ENCODE measurements around the gene DGUOK.

Gene DGUOK

GRCh38 chr2:73914667-73915066, 12.0 kb upstream of the DGUOK start:
- Histone ChIP-seq H3K27ac (ENCODE audit: low read length) (no peak overlapping the region), H3K27me3 (ENCODE audit: low read depth, low read length) (no peaks in the 10 kb centered on the region), H3K4me1 (ENCODE audit: control insufficient read depth in 1 of 2, insufficient read depth in 2 of 2, low read length in 2 of 2) (no peaks in the 10 kb centered on the region), H3K4me3 (ENCODE audit: low read depth in 1 of 2, low read length in 2 of 2) (no peak overlapping the region), H3K36me3 (ENCODE audit: control insufficient read depth in 1 of 2, insufficient read depth in 2 of 2, low read length in 2 of 2) (peaks cover 4 to 36% of the 10 kb centered on the region in 2 donors), H3K9me3 (ENCODE audit: control insufficient read depth in 1 of 2, low read length in 2 of 2) (no peaks in the 10 kb centered on the region)

DNA sequence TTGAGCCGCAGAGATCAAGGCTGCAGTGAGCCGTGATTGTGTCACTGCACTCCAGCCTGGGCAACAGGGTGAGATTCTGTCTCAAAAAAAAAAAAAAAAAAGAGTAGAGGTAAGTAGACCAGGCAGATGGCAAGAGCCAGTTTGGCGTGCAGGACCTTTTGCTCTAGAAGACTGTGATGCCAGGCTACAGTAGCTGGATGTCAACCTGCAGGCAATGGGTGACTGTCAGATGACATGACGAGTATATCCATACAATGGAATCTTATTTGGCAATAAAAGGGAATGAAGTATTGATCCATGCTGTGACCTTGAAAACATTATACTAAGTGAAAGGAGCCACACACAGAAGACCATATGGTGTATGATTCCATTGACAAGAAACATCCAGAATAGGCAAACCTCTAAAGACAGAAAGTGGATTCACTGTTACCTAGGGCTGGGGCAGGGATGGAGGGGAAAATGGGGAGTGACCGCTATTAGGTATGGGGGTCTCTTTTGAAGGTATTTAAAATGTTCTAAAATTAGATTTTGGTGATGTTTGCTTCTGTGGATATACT, 11.2 kb upstream of the DGUOK start:
- H3K36me3 ChIP-seq (ENCODE audit: control insufficient read depth in 1 of 2, insufficient read depth in 2 of 2, low read length in 2 of 2): peaks cover 4 to 36% of the 10 kb centered on the region in 2 donors
- H3K27me3 ChIP-seq (ENCODE audit: low read depth, low read length): no peaks in the 10 kb centered on the region
- no peaks in the 10 kb centered on the region for H3K4me1 ChIP-seq (ENCODE audit: control insufficient read depth in 1 of 2, insufficient read depth in 2 of 2, low read length in 2 of 2)
- H3K4me3 ChIP-seq (ENCODE audit: low read depth in 1 of 2, low read length in 2 of 2): no peak overlapping the region
- H3K9me3 ChIP-seq (ENCODE audit: control insufficient read depth in 1 of 2, low read length in 2 of 2): no peaks in the 10 kb centered on the region
- no peak overlapping the region for H3K27ac ChIP-seq (ENCODE audit: low read length)

DNA sequence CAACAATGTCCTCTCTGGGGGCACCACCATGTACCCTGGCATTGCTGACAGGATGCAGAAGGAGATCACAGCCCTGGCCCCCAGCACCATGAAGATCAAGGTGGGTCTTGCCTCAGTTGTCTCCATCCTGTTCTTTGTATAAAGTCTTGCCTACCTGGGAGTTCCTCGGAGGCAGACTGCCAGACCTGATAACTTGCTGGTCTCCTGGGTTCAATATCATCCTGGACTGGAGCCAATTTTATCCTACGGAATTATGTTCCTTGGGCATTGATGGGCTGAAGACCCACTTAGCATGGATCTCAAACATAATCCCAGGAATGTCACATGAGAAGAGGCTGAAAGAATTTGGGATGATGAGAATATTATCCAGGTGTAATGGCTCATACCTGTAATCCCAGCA, 10.0 kb upstream of the DGUOK start:
- Histone ChIP-seq H3K36me3 (ENCODE audit: control insufficient read depth in 1 of 2, insufficient read depth in 2 of 2, low read length in 2 of 2) (peaks cover 4 to 36% of the 10 kb centered on the region in 2 donors), H3K4me3 (ENCODE audit: low read depth in 1 of 2, low read length in 2 of 2) (no peak overlapping the region), H3K4me1 (ENCODE audit: control insufficient read depth in 1 of 2, insufficient read depth in 2 of 2, low read length in 2 of 2) (no peaks in the 10 kb centered on the region), H3K27me3 (ENCODE audit: low read depth, low read length) (no peaks in the 10 kb centered on the region), H3K27ac (ENCODE audit: low read length) (no peak overlapping the region), H3K9me3 (ENCODE audit: control insufficient read depth in 1 of 2, low read length in 2 of 2) (no peaks in the 10 kb centered on the region)

- Histone ChIP-seq H3K27me3 (ENCODE audit: low read depth, low read length) (no peaks in the 10 kb centered on the region), H3K36me3 (ENCODE audit: control insufficient read depth in 1 of 2, insufficient read depth in 2 of 2, low read length in 2 of 2) (peaks cover 3 to 35% of the 10 kb centered on the region in 2 donors), H3K27ac (ENCODE audit: low read length) (no peak overlapping the region), H3K4me1 (ENCODE audit: control insufficient read depth in 1 of 2, insufficient read depth in 2 of 2, low read length in 2 of 2) (no peaks in the 10 kb centered on the region), H3K4me3 (ENCODE audit: low read depth in 1 of 2, low read length in 2 of 2) (no peak overlapping the region), H3K9me3 (ENCODE audit: control insufficient read depth in 1 of 2, low read length in 2 of 2) (no peaks in the 10 kb centered on the region)
Observed at GRCh38 chr2:73917296-73917695, 9.4 kb upstream of the DGUOK start.

DNA sequence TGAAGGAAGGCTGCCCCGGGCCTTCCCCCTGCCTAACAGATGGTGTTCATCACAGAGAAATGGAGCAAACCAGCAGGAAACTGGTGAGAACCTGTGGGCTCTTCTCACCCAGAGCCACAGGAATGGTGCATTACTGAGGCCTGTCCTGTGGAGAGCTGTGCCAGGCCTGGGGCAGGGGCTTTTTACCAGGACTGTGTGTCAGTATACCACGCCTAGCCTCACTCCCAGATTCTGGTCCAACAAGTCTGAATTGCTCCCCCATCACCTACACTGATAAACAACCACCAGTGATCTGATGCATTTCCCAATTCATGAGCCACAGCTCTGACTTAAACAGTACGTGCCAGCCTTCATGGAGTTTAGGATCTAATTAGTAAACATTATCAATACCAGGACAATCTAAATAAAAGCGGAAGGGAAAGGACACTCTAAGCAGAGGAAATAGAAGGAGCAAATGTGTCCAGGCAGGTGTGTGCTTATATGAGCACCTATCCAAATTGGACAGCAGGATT, 8.9 kb upstream of the DGUOK start:
- no peak overlapping the region for H3K27ac ChIP-seq (ENCODE audit: low read length)
- no peak overlapping the region for H3K4me3 ChIP-seq (ENCODE audit: low read depth in 1 of 2, low read length in 2 of 2)
- H3K36me3 ChIP-seq (ENCODE audit: control insufficient read depth in 1 of 2, insufficient read depth in 2 of 2, low read length in 2 of 2): peaks cover 0 to 32% of the 10 kb centered on the region in 2 donors
- H3K9me3 ChIP-seq (ENCODE audit: control insufficient read depth in 1 of 2, low read length in 2 of 2): no peaks in the 10 kb centered on the region
- H3K4me1 ChIP-seq (ENCODE audit: control insufficient read depth in 1 of 2, insufficient read depth in 2 of 2, low read length in 2 of 2): no peaks in the 10 kb centered on the region
- no peaks in the 10 kb centered on the region for H3K27me3 ChIP-seq (ENCODE audit: low read depth, low read length)

DNA sequence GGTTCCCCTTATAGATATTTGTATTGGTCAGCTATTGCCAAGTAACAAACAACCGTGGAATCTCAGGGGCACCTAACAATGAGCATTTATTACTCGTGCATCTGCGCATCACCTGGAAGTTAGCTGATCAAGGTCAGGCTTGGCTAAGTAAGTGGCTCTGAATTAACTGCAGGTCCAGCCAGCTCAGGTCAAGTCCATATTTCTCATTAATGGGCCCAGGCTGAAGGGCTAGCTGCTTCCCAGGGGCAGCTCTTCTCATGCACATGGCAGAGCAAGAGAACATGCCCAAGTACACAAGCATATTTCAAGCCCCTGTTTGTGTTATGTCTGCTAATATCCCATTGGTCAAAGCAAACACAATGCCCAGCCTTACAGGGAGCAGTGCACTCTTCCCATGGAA, 7.8 kb upstream of the DGUOK start:
- H3K36me3 ChIP-seq (ENCODE audit: control insufficient read depth in 1 of 2, insufficient read depth in 2 of 2, low read length in 2 of 2): peaks cover 0 to 26% of the 10 kb centered on the region in 2 donors
- H3K4me1 ChIP-seq (ENCODE audit: control insufficient read depth in 1 of 2, insufficient read depth in 2 of 2, low read length in 2 of 2): no peaks in the 10 kb centered on the region
- H3K4me3 ChIP-seq (ENCODE audit: low read depth in 1 of 2, low read length in 2 of 2): no peak overlapping the region
- H3K9me3 ChIP-seq (ENCODE audit: control insufficient read depth in 1 of 2, low read length in 2 of 2): no peaks in the 10 kb centered on the region
- no peak overlapping the region for H3K27ac ChIP-seq (ENCODE audit: low read length)
- no peaks in the 10 kb centered on the region for H3K27me3 ChIP-seq (ENCODE audit: low read depth, low read length)

DNA sequence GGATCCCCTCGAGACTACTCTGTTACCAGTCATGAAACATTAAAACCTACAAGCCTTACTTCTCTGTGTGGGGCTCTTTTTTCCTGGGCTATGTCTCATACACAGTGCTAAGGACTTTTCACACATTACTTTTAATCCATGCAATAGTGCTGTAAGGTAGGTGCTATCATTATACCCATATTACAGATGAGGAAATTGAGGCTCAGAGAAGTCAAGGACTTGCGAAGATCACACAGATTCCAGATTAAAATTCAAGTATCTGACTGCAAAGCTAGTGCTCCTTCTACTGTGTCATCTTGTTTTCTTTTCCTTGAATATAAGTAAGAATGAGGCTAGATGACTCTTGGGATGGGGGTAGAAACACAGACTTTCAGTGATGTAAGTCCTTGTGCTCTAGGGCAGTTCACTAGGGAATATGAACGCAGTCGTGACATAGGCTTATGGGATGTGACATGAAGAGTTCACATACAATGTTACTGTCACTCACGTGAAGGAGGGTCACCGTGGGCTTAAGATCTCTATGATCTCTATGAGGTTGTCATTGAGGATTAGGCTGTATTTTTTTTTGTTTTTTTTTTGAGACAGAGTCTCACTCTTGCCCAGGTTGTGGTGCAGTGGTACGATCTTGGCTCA, 7.0 kb upstream of the DGUOK start:
- no peaks in the 10 kb centered on the region for H3K27me3 ChIP-seq (ENCODE audit: low read depth, low read length)
- H3K27ac ChIP-seq (ENCODE audit: low read length): no peak overlapping the region
- no peak overlapping the region for H3K4me3 ChIP-seq (ENCODE audit: low read depth in 1 of 2, low read length in 2 of 2)
- no peaks in the 10 kb centered on the region for H3K9me3 ChIP-seq (ENCODE audit: control insufficient read depth in 1 of 2, low read length in 2 of 2)
- peaks cover 0 to 18% of the 10 kb centered on the region in 2 donors for H3K36me3 ChIP-seq (ENCODE audit: control insufficient read depth in 1 of 2, insufficient read depth in 2 of 2, low read length in 2 of 2)
- no peaks in the 10 kb centered on the region for H3K4me1 ChIP-seq (ENCODE audit: control insufficient read depth in 1 of 2, insufficient read depth in 2 of 2, low read length in 2 of 2)

DNA sequence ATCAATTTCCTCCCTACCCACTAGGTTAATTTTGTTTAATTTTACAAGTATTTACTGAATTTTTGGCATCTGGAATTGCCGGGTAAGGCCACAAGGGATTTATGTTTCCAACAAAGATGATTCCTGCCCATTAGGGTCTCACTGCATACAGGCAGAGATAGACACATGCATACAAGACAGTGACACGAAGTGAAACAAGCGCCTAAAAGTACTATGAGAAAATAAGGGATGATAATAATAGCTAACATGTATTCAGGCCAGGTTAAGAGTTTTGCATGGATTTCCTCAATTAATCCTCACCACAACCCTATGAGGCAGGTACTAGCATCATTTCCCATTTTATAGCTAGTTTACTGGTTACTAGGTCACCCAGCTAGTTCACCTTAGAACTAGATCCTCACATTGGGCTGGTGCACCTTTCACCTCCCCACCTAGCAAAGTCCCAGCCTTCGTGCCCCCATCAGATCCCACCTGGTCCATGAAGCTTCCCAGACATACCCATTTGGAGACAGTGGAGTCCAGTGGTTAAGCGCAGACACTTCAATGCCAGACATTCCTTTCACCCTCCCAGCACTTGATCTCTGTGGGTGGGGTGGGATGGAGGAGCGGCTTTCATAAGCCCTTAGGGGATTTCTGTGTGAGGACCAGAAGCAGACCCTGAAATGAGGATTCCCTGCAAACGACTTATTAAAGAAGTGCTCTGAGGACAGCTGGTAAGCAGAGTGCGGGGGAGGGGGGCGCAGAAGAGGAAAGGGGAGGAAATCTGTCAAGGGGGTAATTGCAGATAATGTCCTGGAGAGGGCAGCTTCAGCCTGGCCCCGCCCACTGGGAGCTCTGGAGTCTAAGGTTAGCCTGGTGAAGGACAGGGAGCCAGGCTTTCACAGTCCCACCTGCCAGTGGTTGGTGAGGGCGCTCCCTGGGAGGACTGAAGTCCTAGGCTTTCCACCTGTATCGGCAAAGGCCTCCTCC, 5.8 kb upstream of the DGUOK start:
- no peaks in the 10 kb centered on the region for H3K9me3 ChIP-seq (ENCODE audit: control insufficient read depth in 1 of 2, low read length in 2 of 2)
- no peak overlapping the region for H3K4me3 ChIP-seq (ENCODE audit: low read depth in 1 of 2, low read length in 2 of 2)
- H3K4me1 ChIP-seq (ENCODE audit: control insufficient read depth in 1 of 2, insufficient read depth in 2 of 2, low read length in 2 of 2): no peaks in the 10 kb centered on the region
- no peaks in the 10 kb centered on the region for H3K27me3 ChIP-seq (ENCODE audit: low read depth, low read length)
- H3K36me3 ChIP-seq (ENCODE audit: control insufficient read depth in 1 of 2, insufficient read depth in 2 of 2, low read length in 2 of 2): peaks cover 0 to 10% of the 10 kb centered on the region in 2 donors
- H3K27ac ChIP-seq (ENCODE audit: low read length): no peak overlapping the region

GRCh38 chr2:73921581-73921980, 5.1 kb upstream of the DGUOK start:
- Histone ChIP-seq H3K27ac (ENCODE audit: low read length) (no peak overlapping the region), H3K4me1 (ENCODE audit: control insufficient read depth in 1 of 2, insufficient read depth in 2 of 2, low read length in 2 of 2) (no peaks in the 10 kb centered on the region), H3K4me3 (ENCODE audit: low read depth in 1 of 2, low read length in 2 of 2) (no peak overlapping the region), H3K36me3 (ENCODE audit: control insufficient read depth in 1 of 2, insufficient read depth in 2 of 2, low read length in 2 of 2) (peaks cover 0 to 10% of the 10 kb centered on the region in 2 donors), H3K9me3 (ENCODE audit: control insufficient read depth in 1 of 2, low read length in 2 of 2) (no peaks in the 10 kb centered on the region), H3K27me3 (ENCODE audit: low read depth, low read length) (no peaks in the 10 kb centered on the region)

- no peak overlapping the region for H3K27ac ChIP-seq (ENCODE audit: low read length)
- no peaks in the 10 kb centered on the region for H3K27me3 ChIP-seq (ENCODE audit: low read depth, low read length)
- no peak overlapping the region for H3K4me3 ChIP-seq (ENCODE audit: low read depth in 1 of 2, low read length in 2 of 2)
- H3K4me1 ChIP-seq (ENCODE audit: control insufficient read depth in 1 of 2, insufficient read depth in 2 of 2, low read length in 2 of 2): peaks cover 1 to 3% of the 10 kb centered on the region in 2 donors
- H3K36me3 ChIP-seq (ENCODE audit: control insufficient read depth in 1 of 2, insufficient read depth in 2 of 2, low read length in 2 of 2): peaks cover 0 to 7% of the 10 kb centered on the region in 2 donors
- H3K9me3 ChIP-seq (ENCODE audit: control insufficient read depth in 1 of 2, low read length in 2 of 2): no peaks in the 10 kb centered on the region
Observed at GRCh38 chr2:73922681-73923080, 4.0 kb upstream of the DGUOK start.

- H3K4me1 ChIP-seq (ENCODE audit: control insufficient read depth in 1 of 2, insufficient read depth in 2 of 2, low read length in 2 of 2): peaks cover 7 to 28% of the 10 kb centered on the region in 2 donors
- no peaks in the 10 kb centered on the region for H3K36me3 ChIP-seq (ENCODE audit: control insufficient read depth in 1 of 2, insufficient read depth in 2 of 2, low read length in 2 of 2)
- H3K27ac ChIP-seq (ENCODE audit: low read length): no peak overlapping the region
- H3K4me3 ChIP-seq (ENCODE audit: low read depth in 1 of 2, low read length in 2 of 2): no peak overlapping the region
- H3K9me3 ChIP-seq (ENCODE audit: control insufficient read depth in 1 of 2, low read length in 2 of 2): no peaks in the 10 kb centered on the region
- no peaks in the 10 kb centered on the region for H3K27me3 ChIP-seq (ENCODE audit: low read depth, low read length)
Observed at GRCh38 chr2:73925033-73925704, 1.5 kb upstream of the DGUOK start.
